ENCODE data around the gene ZNF330.

The ZNF330 gene

GRCh38 chr4:141193516-141194034 lies 27.1 kb upstream of the ZNF330 start:
- no peak overlapping the region for H3K4me2 ChIP-seq (ENCODE audit: low read length)
- H3K9ac ChIP-seq (ENCODE audit: low read length) = no peak overlapping the region
- no peak overlapping the region for H2AFZ ChIP-seq (ENCODE audit: low read depth, low read length)
- no peaks in the 10 kb centered on the region for H3K79me2 ChIP-seq (ENCODE audit: low read length)
- no peak for TF ChIP-seq CTCF (IDR thresholded peaks at IDR 0.05; ENCODE audit: low read depth, low read length)
- no peak for TF ChIP-seq EZH2phosphoT487 (IDR thresholded peaks at IDR 0.05; ENCODE audit: low read depth)
- no peaks in the 10 kb centered on the region for H3K9me3 ChIP-seq (ENCODE audit: insufficient read depth, low read length)
- no peak overlapping the region for H3K27ac ChIP-seq (ENCODE audit: low read length)
- no peaks in the 10 kb centered on the region for H3K27me3 ChIP-seq (ENCODE audit: low read depth, low read length)
- no peaks in the 10 kb centered on the region for H3K36me3 ChIP-seq (replicated peaks; ENCODE audit: low read depth, low read length)
- no peak overlapping the region for H3K4me3 ChIP-seq (ENCODE audit: low read length)
- H4K20me1 ChIP-seq (ENCODE audit: insufficient read depth, low read length) = no peaks in the 10 kb centered on the region
- no peaks in the 10 kb centered on the region for H3K4me1 ChIP-seq (ENCODE audit: low read length)

GRCh38 chr4:141195095-141195707 lies 25.5 kb upstream of the ZNF330 start:
- Histone ChIP-seq H3K36me3 (replicated peaks; ENCODE audit: low read depth, low read length) (no peaks in the 10 kb centered on the region), H3K27me3 (ENCODE audit: low read depth, low read length) (no peaks in the 10 kb centered on the region), H4K20me1 (ENCODE audit: insufficient read depth, low read length) (no peaks in the 10 kb centered on the region), H3K4me1 (ENCODE audit: low read length) (no peaks in the 10 kb centered on the region), H3K4me3 (ENCODE audit: low read length) (no peak overlapping the region), H3K4me2 (ENCODE audit: low read length) (no peak overlapping the region), H3K27ac (ENCODE audit: low read length) (no peak overlapping the region), H3K79me2 (ENCODE audit: low read length) (no peaks in the 10 kb centered on the region), H3K9me3 (ENCODE audit: insufficient read depth, low read length) (no peaks in the 10 kb centered on the region), H2AFZ (ENCODE audit: low read depth, low read length) (no peak overlapping the region), H3K9ac (ENCODE audit: low read length) (no peak overlapping the region)
- TF ChIP-seq EZH2phosphoT487 (IDR thresholded peaks at IDR 0.05; ENCODE audit: low read depth) (no peak), CTCF (IDR thresholded peaks at IDR 0.05; ENCODE audit: low read depth, low read length) (no peak)

DNA sequence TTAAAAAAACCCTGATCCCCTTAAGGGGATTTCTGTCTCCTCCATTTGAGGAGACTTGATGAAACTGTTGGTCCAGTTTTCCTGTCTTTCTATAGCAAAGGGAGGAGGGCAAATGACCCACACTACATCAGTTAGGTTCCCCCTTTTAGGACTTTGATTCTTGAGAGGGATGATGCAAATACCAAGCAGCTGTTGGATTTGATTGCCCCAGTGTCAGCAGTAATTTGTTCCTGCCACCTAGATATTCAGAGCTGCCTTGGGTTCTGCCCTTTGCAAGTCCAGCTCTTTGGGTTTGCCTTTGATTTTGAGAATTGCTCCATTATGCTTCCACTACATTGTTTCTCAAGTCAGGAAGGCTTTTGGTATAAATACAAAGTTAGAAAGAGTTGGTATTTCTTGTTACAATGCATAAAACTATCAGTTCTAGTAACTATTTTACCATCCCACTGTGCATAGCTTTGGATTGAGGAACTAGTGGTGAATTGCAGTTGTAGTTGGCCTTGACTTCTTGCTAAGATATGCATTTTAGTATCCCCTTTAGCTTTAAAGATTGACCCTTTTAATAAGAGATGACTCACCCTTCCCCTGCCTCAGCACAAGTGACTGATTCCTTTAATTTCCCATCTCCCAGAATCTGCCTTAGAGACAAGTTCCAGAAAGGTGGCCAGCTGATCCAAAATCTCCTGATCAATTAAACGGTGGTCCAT lies 24.3 kb upstream of the ZNF330 start:
- no peaks in the 10 kb centered on the region for H3K27me3 ChIP-seq (ENCODE audit: low read depth, low read length)
- H3K9me3 ChIP-seq (ENCODE audit: insufficient read depth, low read length) = no peaks in the 10 kb centered on the region
- no peak overlapping the region for H3K27ac ChIP-seq (ENCODE audit: low read length)
- H3K79me2 ChIP-seq (ENCODE audit: low read length) = no peaks in the 10 kb centered on the region
- no peaks in the 10 kb centered on the region for H3K4me1 ChIP-seq (ENCODE audit: low read length)
- H3K36me3 ChIP-seq (replicated peaks; ENCODE audit: low read depth, low read length) = no peaks in the 10 kb centered on the region
- H2AFZ ChIP-seq (ENCODE audit: low read depth, low read length) = no peak overlapping the region
- H3K4me2 ChIP-seq (ENCODE audit: low read length) = no peak overlapping the region
- no peaks in the 10 kb centered on the region for H4K20me1 ChIP-seq (ENCODE audit: insufficient read depth, low read length)
- TF ChIP-seq EZH2phosphoT487 (IDR thresholded peaks at IDR 0.05; ENCODE audit: low read depth) (no peak), CTCF (IDR thresholded peaks at IDR 0.05; ENCODE audit: low read depth, low read length) (no peak)
- no peak overlapping the region for H3K4me3 ChIP-seq (ENCODE audit: low read length)
- H3K9ac ChIP-seq (ENCODE audit: low read length) = no peak overlapping the region

DNA sequence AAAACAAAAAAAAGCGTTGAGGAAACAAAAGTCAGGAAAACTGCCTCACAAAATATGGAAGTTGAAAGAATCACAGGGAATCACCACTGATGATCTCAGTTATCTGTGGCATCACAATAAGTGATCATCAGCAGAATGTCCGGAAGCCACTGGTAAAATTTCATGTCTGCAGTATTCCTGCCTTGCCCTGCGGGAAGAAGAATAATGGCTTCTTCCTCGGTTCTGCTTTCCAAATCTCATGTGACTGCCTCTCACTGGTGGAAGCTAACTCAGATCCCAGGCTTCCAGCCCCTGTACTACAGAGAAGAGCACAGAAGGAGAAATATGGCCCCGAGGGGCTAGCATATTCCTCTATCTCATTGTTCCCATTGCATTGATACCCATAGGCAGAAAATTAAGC lies 12.7 kb upstream of the ZNF330 start:
- H3K27me3 ChIP-seq (ENCODE audit: low read depth, low read length) = no peaks in the 10 kb centered on the region
- no peak overlapping the region for H3K9ac ChIP-seq (ENCODE audit: low read length)
- H3K27ac ChIP-seq (ENCODE audit: low read length) = no peak overlapping the region
- TF ChIP-seq CTCF (IDR thresholded peaks at IDR 0.05; ENCODE audit: low read depth, low read length) = no peak
- TF ChIP-seq EZH2phosphoT487 (IDR thresholded peaks at IDR 0.05; ENCODE audit: low read depth) = no peak
- H3K9me3 ChIP-seq (ENCODE audit: insufficient read depth, low read length) = no peaks in the 10 kb centered on the region
- 0 out of 2 replicates have a peak overlapping the region, but pooled peaks have one; percentile 6 for H3K4me2 ChIP-seq (ENCODE audit: low read length)
- H3K4me3 ChIP-seq (ENCODE audit: low read length) = no peak overlapping the region
- no peaks in the 10 kb centered on the region for H3K79me2 ChIP-seq (ENCODE audit: low read length)
- H3K36me3 ChIP-seq (replicated peaks; ENCODE audit: low read depth, low read length) = no peaks in the 10 kb centered on the region
- no peak overlapping the region for H2AFZ ChIP-seq (ENCODE audit: low read depth, low read length)
- H3K4me1 ChIP-seq (ENCODE audit: low read length) = peaks cover 9% of the 10 kb centered on the region
- no peaks in the 10 kb centered on the region for H4K20me1 ChIP-seq (ENCODE audit: insufficient read depth, low read length)
